Dendritic cell treated with granulocyte-macrophage colony-stimulating factor and Interleukin-4, amounts not matched to agents 40 ng/mL and 50 ng/mL, for 4 days (primary cell): ENCODE results near the gene CTNND2.
"Not testable (repeated sequence)": the region's sequence is repeated elsewhere in the genome, so short reads cannot be mapped to it uniquely, and the experiment has no call there.

ENCODE experiments used
- H3K27ac Mint-ChIP-seq: one replicate; pipeline ENCODE4 v1.8.0; 2022; ENCODE audit warnings: mild to moderate bottlenecking, mixed read lengths
- H3K27me3 Mint-ChIP-seq: one replicate; pipeline ENCODE4 v1.8.0; 2022; ENCODE audit warnings: mild to moderate bottlenecking, mixed read lengths
- H3K36me3 Mint-ChIP-seq: one replicate; pipeline ENCODE4 v1.8.0; 2022; ENCODE audit warnings: low read depth, mixed read lengths
- H3K4me1 Mint-ChIP-seq: one replicate; pipeline ENCODE4 v1.8.0; 2022; ENCODE audit warnings: low read depth, mixed read lengths
- H3K4me3 Mint-ChIP-seq: one replicate; pipeline ENCODE4 v1.8.0; 2022; ENCODE audit warnings: mild to moderate bottlenecking, moderate library complexity, mixed read lengths
- H3K9me3 Mint-ChIP-seq: one replicate; pipeline ENCODE4 v1.8.0; 2022; ENCODE audit warnings: mixed read lengths
- intact Hi-C: fragments of 100-400 bp; cut with micrococcal nuclease; formaldehyde crosslinking; loops from one replicate; pipeline ENCODE4 v1.15.0; 2022

CTNND2 gene

DNA sequence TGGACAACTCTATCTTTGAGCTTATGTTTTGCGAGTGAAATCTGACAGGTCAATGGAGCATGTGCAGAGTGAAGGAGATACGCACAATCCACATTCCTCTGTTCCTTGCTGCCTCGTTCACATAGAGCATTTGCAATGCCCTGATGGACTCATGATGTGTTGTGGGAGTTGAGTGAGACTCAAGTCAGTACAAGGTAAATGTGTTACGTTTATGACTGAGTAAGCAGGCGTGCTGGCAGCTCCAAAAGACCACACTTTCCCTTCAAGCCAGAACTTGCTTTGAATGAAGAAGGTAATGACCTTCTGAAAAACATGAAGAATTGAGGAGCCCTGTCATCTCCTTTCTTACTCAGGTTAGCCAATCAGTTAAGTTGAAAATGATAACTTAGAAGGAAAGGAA is 477.8 kb downstream of the CTNND2 start:
- H3K36me3 Mint-ChIP-seq = no peaks in the 10 kb centered on the region
- intact Hi-C loops = no loop called here
- no peaks in the 10 kb centered on the region for H3K27me3 Mint-ChIP-seq
- no peaks in the 10 kb centered on the region for H3K4me1 Mint-ChIP-seq
- no peaks in the 10 kb centered on the region for H3K9me3 Mint-ChIP-seq
- no peak overlapping the region for H3K27ac Mint-ChIP-seq
- no peak overlapping the region for H3K4me3 Mint-ChIP-seq

DNA sequence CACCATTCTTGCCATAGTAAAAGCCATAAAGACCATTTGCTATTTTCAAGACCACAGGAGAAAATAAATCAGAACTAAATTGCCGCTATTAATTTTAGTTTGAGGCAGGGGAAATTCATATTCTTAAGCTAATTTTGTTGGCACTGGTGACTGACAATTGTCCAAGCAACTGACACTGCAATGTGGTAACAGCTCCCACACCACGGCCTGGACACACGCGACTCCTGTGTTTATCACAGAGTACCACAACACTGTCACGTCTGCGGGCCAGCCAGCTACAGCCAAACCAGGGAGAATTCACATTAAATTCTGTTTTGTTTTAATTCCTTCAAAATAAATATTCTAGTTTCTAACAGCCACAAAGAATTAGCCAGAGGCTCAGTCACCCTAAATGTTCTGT is 481.9 kb downstream of the CTNND2 start:
- H3K4me1 Mint-ChIP-seq = no peaks in the 10 kb centered on the region
- H3K27ac Mint-ChIP-seq = no peak overlapping the region

DNA sequence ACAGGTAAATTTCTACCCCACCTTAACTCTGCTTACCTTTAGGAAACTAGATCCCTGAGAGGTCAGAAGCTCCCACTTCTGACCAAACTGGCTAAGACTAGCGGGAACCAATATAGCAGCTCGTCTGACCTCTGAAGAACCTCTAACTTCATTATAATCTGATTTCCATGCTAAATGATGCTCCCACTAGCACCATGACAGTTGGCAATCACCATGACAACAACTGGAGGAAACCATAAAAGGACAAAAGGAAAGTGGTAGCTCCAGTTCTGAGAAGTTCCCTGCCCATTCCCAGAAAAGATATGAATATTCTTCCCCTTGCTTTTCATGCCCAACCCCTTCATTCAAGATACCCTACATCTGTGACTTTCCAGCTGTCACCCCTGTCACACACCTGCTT is 483.3 kb downstream of the CTNND2 start:
- intact Hi-C loops = no loop called here
- Mint-ChIP-seq H3K36me3 (no peaks in the 10 kb centered on the region), H3K4me1 (no peaks in the 10 kb centered on the region), H3K4me3 (no peak overlapping the region), H3K9me3 (peaks cover 17% of the 10 kb centered on the region), H3K27ac (no peak overlapping the region), H3K27me3 (no peaks in the 10 kb centered on the region)

More for the DNA sequence above, 481.9 kb downstream of the CTNND2 start:
- Mint-ChIP-seq H3K9me3 (peaks cover 13% of the 10 kb centered on the region), H3K4me3 (no peak overlapping the region), H3K36me3 (no peaks in the 10 kb centered on the region), H3K27me3 (no peaks in the 10 kb centered on the region)
- intact Hi-C loops = no loop called here

DNA sequence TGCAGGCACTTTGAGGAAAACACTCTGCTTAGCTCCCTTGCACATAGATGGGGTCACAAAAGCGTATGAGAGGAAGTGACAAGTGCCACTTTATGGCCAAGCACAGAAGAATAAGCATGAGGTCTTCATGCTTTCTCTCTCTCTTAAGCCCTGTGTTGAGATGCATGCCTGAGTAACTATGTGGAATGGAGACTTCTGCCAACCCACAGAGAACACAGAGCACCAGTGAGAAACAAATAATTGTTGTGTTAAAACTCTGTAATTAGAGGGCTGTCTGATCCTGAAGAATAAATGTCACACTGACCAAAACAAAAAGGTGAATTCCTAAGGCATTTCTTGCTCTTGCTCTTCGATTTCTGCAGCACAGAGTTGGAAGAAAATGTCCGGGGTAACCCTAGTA is 488.5 kb downstream of the CTNND2 start:
- Mint-ChIP-seq H3K4me1 (no peaks in the 10 kb centered on the region), H3K36me3 (no peaks in the 10 kb centered on the region), H3K9me3 (peaks cover 17% of the 10 kb centered on the region), H3K27ac (no peak overlapping the region), H3K27me3 (no peaks in the 10 kb centered on the region), H3K4me3 (no peak overlapping the region)
- intact Hi-C loops = no loop called here

DNA sequence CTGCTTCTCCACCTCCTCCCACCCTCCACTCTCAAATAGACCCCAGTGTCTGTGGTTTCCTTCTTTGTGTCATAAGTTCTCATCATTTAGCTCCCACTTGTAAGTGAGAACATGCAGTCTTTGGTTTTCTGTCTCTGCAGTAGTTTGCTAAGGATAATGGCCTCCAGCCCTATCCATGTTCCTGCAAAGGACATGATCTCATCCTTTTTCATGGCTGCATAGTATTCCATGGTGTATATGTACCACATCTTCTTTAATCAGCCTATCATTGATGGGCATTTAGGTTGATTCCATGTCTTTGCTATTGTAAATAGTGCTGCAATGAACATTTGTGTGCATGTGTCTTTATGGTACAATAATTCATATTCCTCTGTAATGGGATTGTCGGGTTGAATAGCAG is 489.5 kb downstream of the CTNND2 start:
- H3K4me3 Mint-ChIP-seq, H3K36me3 Mint-ChIP-seq, H3K27ac Mint-ChIP-seq, H3K4me1 Mint-ChIP-seq, intact Hi-C loops, H3K27me3 Mint-ChIP-seq: not testable (repeated sequence)
- peaks cover 17% of the 10 kb centered on the region for H3K9me3 Mint-ChIP-seq

DNA sequence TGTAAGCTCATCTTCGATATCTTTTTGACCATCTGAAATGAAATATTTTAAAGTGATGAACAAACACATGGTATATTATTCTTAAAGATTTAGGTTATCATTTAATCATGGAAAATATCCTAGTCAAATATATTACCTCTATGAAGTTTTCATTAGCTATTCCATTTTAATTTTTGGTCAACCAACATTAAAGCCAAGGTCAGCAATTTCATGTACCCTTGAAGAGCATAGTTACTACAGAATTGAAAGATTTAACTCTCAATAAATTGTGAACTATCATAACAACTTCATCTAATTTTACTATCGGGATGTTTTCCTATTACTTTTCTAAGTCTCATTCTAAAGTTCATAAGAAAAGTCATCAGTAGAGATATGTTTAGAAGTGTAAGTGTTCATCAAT is 492.6 kb downstream of the CTNND2 start:
- no peaks in the 10 kb centered on the region for H3K4me1 Mint-ChIP-seq
- H3K36me3 Mint-ChIP-seq = no peaks in the 10 kb centered on the region
- intact Hi-C loops = no loop called here
- H3K27me3 Mint-ChIP-seq = peaks cover 2% of the 10 kb centered on the region
- H3K9me3 Mint-ChIP-seq = no peaks in the 10 kb centered on the region
- no peak overlapping the region for H3K4me3 Mint-ChIP-seq
- H3K27ac Mint-ChIP-seq = no peak overlapping the region

DNA sequence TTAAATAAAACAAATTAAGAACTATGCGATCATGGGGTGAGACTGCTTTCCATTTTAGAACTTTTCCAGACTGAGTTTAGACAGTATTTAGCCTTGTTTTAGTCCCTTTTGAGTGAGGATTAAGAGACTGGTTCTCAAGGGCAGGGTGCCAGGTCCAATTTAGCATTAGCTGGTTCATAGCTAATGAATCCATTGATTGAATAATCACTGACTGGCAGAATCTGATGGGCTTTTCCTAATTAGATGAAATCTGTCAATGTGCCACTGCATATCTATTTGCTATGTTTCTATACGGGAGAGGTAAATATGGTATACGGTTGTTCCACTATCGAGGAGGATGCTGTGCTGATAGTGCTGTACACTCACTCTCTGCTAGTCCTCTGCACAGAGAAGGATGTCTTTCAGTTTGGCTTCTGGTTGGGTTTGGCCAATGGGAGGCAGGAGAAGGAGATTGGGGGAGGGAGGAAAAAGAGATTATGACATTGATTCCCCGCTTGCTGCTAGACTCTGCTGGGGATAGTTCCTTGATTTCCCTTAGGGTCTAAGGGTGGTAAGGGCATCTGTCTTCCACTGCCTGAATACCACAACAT is 496.6 kb downstream of the CTNND2 start:
- intact Hi-C loops = no loop called here
- Mint-ChIP-seq H3K27me3 (peaks cover 2% of the 10 kb centered on the region), H3K9me3 (no peaks in the 10 kb centered on the region), H3K4me1 (no peaks in the 10 kb centered on the region), H3K4me3 (no peak overlapping the region), H3K36me3 (no peaks in the 10 kb centered on the region), H3K27ac (no peak overlapping the region)

DNA sequence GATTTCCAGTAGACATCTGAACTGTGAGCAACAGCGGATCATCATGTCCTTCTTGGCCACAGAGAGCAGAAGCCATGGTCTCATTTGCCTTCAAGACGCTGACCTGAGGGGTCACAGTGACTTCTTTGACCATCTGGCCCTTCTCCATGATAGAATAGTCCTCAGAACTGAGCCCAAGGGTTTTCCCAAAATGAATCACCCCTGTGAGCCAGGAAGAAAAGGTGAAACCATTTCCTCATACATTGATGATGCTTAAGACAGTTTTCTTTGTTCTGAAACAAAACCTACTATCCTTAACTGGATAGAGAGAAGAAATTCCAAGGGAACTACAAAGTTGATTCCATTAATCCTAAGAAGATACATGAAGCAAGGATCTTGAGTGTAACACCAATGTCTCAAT is 503.9 kb downstream of the CTNND2 start:
- H3K27ac Mint-ChIP-seq = no peak overlapping the region
- intact Hi-C loops = no loop called here
- H3K4me1 Mint-ChIP-seq = no peaks in the 10 kb centered on the region
- H3K4me3 Mint-ChIP-seq = no peak overlapping the region
- H3K27me3 Mint-ChIP-seq = peaks cover 1% of the 10 kb centered on the region
- H3K36me3 Mint-ChIP-seq = no peaks in the 10 kb centered on the region
- no peaks in the 10 kb centered on the region for H3K9me3 Mint-ChIP-seq

DNA sequence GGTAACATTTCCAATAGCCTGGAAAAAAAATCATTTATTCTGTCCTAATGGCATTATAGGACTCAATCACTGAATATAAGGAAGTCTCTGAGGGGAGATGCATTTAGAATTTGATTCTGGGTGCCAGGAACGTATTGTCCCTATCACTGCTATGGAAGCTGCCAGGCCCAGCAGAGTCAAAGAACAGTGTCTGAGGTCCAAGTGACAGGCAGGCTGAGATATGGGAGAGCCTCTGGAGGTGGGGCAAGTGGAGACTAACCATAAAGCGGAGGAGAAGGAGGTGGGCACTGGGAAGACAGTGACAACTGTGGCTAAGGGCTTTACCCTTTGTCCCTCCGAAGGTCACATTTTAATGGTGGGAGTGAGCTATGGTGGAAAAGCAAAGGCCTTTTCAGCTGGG is 505.5 kb downstream of the CTNND2 start:
- intact Hi-C loops = no loop called here
- Mint-ChIP-seq H3K27ac (no peak overlapping the region), H3K9me3 (no peaks in the 10 kb centered on the region), H3K27me3 (peaks cover 3% of the 10 kb centered on the region), H3K36me3 (no peaks in the 10 kb centered on the region), H3K4me3 (no peak overlapping the region), H3K4me1 (no peaks in the 10 kb centered on the region)

DNA sequence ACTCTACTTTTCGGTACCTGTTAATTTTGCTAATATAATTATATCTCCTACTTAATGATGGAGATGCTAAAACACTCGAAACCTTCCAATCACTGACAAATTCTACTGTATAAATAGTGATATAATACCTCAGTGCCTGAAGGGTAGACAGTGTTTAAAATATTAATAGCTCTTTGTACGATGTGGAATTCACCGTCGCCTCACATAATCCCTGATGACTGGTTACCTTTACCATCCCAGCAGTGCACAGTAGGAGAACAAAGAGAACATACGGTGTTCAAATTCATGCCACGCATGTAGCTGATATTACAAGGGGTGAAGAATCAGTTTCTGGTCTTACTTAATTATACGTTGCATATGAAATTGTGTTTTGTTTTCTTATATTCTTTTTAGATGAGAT is 506.7 kb downstream of the CTNND2 start:
- H3K27me3 Mint-ChIP-seq = peaks cover 3% of the 10 kb centered on the region
- no peaks in the 10 kb centered on the region for H3K9me3 Mint-ChIP-seq
- no peak overlapping the region for H3K4me3 Mint-ChIP-seq
- no peaks in the 10 kb centered on the region for H3K36me3 Mint-ChIP-seq
- intact Hi-C loops = no loop called here
- no peaks in the 10 kb centered on the region for H3K4me1 Mint-ChIP-seq
- H3K27ac Mint-ChIP-seq = no peak overlapping the region

DNA sequence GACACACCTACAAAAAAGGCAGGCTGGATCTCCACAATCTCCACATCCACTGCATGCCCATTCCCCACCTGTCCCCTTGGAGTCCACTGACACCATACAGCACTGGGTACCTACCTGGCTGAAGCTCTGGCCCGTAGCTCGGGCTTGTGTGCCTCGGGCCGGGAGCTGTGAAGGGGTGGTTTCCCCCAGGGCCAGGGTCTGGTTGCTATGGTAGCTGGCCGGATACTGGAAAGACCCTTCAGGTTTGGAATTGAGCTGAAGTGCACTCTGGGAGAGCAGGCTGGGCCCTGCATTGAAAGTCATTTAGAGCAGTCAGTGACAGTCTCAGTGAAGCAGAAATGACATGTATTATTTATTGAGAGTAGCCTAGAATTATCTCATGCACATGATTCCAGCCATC is 507.3 kb downstream of the CTNND2 start:
- intact Hi-C loops = no loop called here
- H3K27me3 Mint-ChIP-seq = peaks cover 2% of the 10 kb centered on the region
- no peaks in the 10 kb centered on the region for H3K36me3 Mint-ChIP-seq
- no peaks in the 10 kb centered on the region for H3K9me3 Mint-ChIP-seq
- no peak overlapping the region for H3K27ac Mint-ChIP-seq
- no peak overlapping the region for H3K4me3 Mint-ChIP-seq
- no peaks in the 10 kb centered on the region for H3K4me1 Mint-ChIP-seq

DNA sequence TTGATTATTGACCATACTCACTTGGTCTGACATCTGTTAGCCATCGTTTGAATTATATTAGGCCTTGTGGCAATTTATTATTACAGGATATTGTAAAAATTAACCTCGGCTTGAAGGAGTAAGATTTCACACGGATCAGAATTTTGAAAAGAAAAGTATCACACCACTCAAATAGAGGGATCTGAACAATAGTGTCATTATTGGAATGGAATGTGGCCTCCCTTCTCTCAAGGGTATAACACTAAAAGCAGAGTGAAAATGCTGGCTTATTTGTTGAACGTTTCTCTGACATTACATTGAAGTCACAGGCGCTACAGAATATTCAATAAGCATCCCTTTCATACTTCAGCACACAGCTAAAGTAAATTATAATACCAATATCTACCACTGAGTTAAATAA is 509.3 kb downstream of the CTNND2 start:
- intact Hi-C loops = no loop called here
- no peaks in the 10 kb centered on the region for H3K36me3 Mint-ChIP-seq
- H3K27me3 Mint-ChIP-seq = peaks cover 1% of the 10 kb centered on the region

DNA sequence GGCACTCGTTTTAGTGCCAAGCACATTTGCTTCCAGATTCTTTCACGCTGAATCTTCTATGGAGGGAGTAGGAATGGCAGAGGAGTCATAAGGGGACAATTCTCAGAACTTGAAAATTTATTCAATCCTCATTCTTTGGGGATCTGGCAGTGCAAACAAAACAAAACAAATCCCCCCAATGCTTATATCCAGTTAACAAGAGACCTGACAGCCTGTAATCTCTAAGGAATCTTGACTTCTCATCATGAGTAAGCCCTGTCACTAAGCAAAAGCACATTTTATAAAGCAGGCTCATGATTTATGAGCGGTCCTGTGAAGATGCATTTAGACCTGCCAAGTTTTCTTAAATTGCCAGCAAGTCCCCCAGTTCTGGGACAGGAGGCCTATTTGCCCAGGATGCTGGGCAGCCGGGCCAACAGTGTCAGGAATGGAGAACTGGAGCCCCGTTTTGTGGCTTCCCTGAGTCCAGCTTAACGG is 513.9 kb downstream of the CTNND2 start:
- Mint-ChIP-seq H3K4me3 (no peak overlapping the region), H3K36me3 (no peaks in the 10 kb centered on the region), H3K4me1 (no peaks in the 10 kb centered on the region), H3K9me3 (no peaks in the 10 kb centered on the region), H3K27me3 (peaks cover 21% of the 10 kb centered on the region), H3K27ac (no peak overlapping the region)
- intact Hi-C loops = no loop called here

More for the DNA sequence above, 509.3 kb downstream of the CTNND2 start:
- no peaks in the 10 kb centered on the region for H3K4me1 Mint-ChIP-seq
- no peak overlapping the region for H3K4me3 Mint-ChIP-seq
- H3K27ac Mint-ChIP-seq = no peak overlapping the region
- no peaks in the 10 kb centered on the region for H3K9me3 Mint-ChIP-seq

DNA sequence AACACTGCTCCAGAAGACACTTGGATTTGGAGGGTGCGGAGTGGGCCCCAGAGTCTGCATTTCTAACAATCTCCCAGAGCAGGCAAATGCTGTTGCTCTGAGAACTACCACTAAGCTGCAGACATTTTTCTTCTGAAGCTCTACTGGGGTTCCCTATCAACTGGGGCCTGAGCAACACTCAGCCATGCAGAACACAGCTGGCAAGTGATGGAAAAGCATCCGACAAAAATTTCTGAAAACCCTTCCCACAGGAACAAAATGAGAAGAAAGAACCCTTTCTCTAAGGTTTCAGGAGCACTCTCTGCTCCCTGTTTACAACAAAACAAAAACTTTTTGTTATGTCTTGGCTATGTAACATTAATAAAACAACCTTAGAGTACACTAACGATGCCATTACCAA is 516.9 kb downstream of the CTNND2 start:
- H3K9me3 Mint-ChIP-seq = no peaks in the 10 kb centered on the region
- no peak overlapping the region for H3K27ac Mint-ChIP-seq
- H3K27me3 Mint-ChIP-seq = peaks cover 45% of the 10 kb centered on the region
- no peaks in the 10 kb centered on the region for H3K36me3 Mint-ChIP-seq
- intact Hi-C loops = no loop called here
- H3K4me3 Mint-ChIP-seq = no peak overlapping the region
- H3K4me1 Mint-ChIP-seq = peaks cover 5% of the 10 kb centered on the region

DNA sequence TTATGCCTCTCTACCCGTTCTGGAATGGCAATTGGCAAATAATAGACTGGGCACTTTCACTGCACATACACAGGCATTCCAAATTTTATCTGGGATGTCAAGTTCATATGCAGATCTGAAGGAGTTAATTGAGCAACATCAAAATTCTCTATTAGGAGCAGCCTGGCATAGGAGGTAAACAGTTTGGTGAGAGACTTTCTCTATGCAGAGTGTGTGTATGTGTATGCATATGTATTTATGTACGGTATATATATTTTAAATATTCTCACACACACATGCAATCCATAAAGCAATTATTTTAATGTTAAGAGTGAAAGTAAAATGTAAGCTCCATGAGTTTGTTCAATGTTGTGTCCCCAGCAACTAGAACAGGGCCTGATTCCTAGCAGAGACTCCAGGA is 517.8 kb downstream of the CTNND2 start:
- no peak overlapping the region for H3K27ac Mint-ChIP-seq
- intact Hi-C loops = no loop called here
- H3K36me3 Mint-ChIP-seq = no peaks in the 10 kb centered on the region
- no peak overlapping the region for H3K4me3 Mint-ChIP-seq
- H3K27me3 Mint-ChIP-seq = peaks cover 53% of the 10 kb centered on the region
- H3K4me1 Mint-ChIP-seq = peaks cover 5% of the 10 kb centered on the region
- H3K9me3 Mint-ChIP-seq = no peaks in the 10 kb centered on the region
